Peyer's patch (tissue), 4 donors: Measurements from ENCODE around the gene B4GALT5.

Experiments used
- CTCF ChIP-seq, 6 experiments: fragments of 450-650 bp in 4 of 6; fragments of 200-600 bp in 2 of 6; sonication (generic) in 1 of 6; IDR thresholded peaks; one replicate each; pipeline ENCODE4 v1.5.1; 2017 to 2019; ENCODE audit warnings: antibody characterized with exemption in 6 of 6, mild to moderate bottlenecking in 3 of 6, moderate library complexity in 1 of 6
- POLR2A ChIP-seq, 2 donors: fragments of 450-650 bp; IDR thresholded peaks; one replicate each; pipeline ENCODE4 v1.5.1; 2017; ENCODE audit warnings: antibody characterized with exemption in 2 of 2, mild to moderate bottlenecking in 2 of 2, moderate library complexity in 2 of 2

GRCh38 chr20:49682798-49683197 lies 30.9 kb downstream of the B4GALT5 start:
- no peak for TF ChIP-seq CTCF (IDR thresholded peaks at IDR 0.05)
- TF ChIP-seq POLR2A (IDR thresholded peaks at IDR 0.05) = no peak
